ENCODE data around the gene MAP2K2. TPM values are rescaled to one million over a fixed set of nuclear protein-coding genes. Genes with fewer than 3 reads are reported as not detected.

Gene MAP2K2
- total and polyA plus RNA-seq, 2 donors (not counting 3 experiments of a cell fraction or from before 2014, with no cell fraction given) = 126 to 171 TPM

GRCh38 chr19:4046362-4046691 lies 77.6 kb downstream of the MAP2K2 start:
- intact Hi-C loops (cut with micrococcal nuclease) (no loop called here), dilution Hi-C loops (cut with MboI; ENCODE audit: extremely low pct_ligation_motif_present, low sequenced_read_pairs) (no loop called here)
- no peaks in the 10 kb centered on the region for H3K9me3 ChIP-seq (replicated peaks; ENCODE audit: control insufficient read depth, insufficient read depth, low read length)
- ChIA-PET POLR2A (no interaction called here), CTCF (no interaction called here)
- TF ChIP-seq EZH2 (IDR thresholded peaks at IDR 0.05; ENCODE audit: borderline replicate concordance, low read depth, low read length, severe bottlenecking) = no peak
- no peak for TF ChIP-seq POLR2AphosphoS5 (IDR thresholded peaks at IDR 0.05; ENCODE audit: insufficient read depth, low read depth, low read length)
- no peak for TF ChIP-seq JUN (IDR thresholded peaks at IDR 0.05; ENCODE audit: borderline replicate concordance, insufficient read depth, insufficient read length, low read depth)
- no peak for TF ChIP-seq MAX (IDR thresholded peaks at IDR 0.05; ENCODE audit: insufficient read depth, insufficient read length)
- no peak for TF ChIP-seq POLR2A (IDR thresholded peaks at IDR 0.05; ENCODE audit: low read depth, low read length)
- no peak overlapping the region for H3K27ac ChIP-seq (ENCODE audit: insufficient read depth, low read depth, low read length)
- H3K9ac ChIP-seq (replicated peaks; ENCODE audit: extremely low read depth, insufficient read depth, low read length) = no peak overlapping the region
- H3K79me2 ChIP-seq (ENCODE audit: control insufficient read depth, insufficient read depth, low read length) = peaks cover 55% of the 10 kb centered on the region
- DNase-seq (ENCODE audit: low read depth, low spot score) = no peak
- H3K4me1 ChIP-seq (ENCODE audit: control insufficient read depth, extremely low read depth, insufficient read depth, low read length) = no peaks in the 10 kb centered on the region
- peaks cover 2 to 23% of the 10 kb centered on the region in 2 experiments for H3K36me3 ChIP-seq (ENCODE audit: control insufficient read depth in 2 of 2, extremely low read depth in 1 of 2, insufficient read depth in 2 of 2, low read length in 2 of 2)
- H3K4me2 ChIP-seq (ENCODE audit: insufficient read depth, low read length) = no peak overlapping the region
- H3K9me1 ChIP-seq (replicated peaks; ENCODE audit: control insufficient read depth, extremely low read depth, insufficient read depth, low read length) = no peaks in the 10 kb centered on the region
- no peaks in the 10 kb centered on the region for H4K20me1 ChIP-seq (replicated peaks; ENCODE audit: control insufficient read depth, extremely low read depth, insufficient read depth, low read length)
- H3K4me3 ChIP-seq (replicated peaks in 1 of 3; ENCODE audit: insufficient read depth in 1 of 3, low read depth in 1 of 3, low read length in 3 of 3) = no peak overlapping the region
- H3K27me3 ChIP-seq (ENCODE audit: control insufficient read depth in 2 of 2, insufficient read depth in 2 of 2, low read length in 2 of 2) = no peaks in the 10 kb centered on the region
- no peak for FAIRE-seq
- BruUV-seq (replicated peaks) = TSS peak; percentile 28
- no peak overlapping the region for H2AFZ ChIP-seq (ENCODE audit: low read depth, low read length)

- H3K9me3 ChIP-seq (replicated peaks; ENCODE audit: control insufficient read depth, insufficient read depth, low read length) = no peaks in the 10 kb centered on the region
- no peak overlapping the region for H3K9ac ChIP-seq (replicated peaks; ENCODE audit: extremely low read depth, insufficient read depth, low read length)
- dilution Hi-C loops (cut with MboI; ENCODE audit: extremely low pct_ligation_motif_present, low sequenced_read_pairs) = no loop called here
- no peak overlapping the region for H3K4me2 ChIP-seq (ENCODE audit: insufficient read depth, low read length)
- POLR2A ChIA-PET = no interaction called here
- TF ChIP-seq GATA2 (IDR thresholded peaks at IDR 0.05; ENCODE audit: insufficient read depth, insufficient read length, low read depth, low read length) = no peak
- no peak for TF ChIP-seq CTCF (IDR thresholded peaks at IDR 0.05; ENCODE audit: extremely low read depth in 1 of 2, insufficient read depth in 1 of 2, low read depth in 1 of 2, low read length in 2 of 2)
- TF ChIP-seq MYC (IDR thresholded peaks at IDR 0.05; ENCODE audit: low read depth, low read length) = no peak
- TF ChIP-seq EZH2 (IDR thresholded peaks at IDR 0.05; ENCODE audit: borderline replicate concordance, low read depth, low read length, severe bottlenecking) = no peak
- TF ChIP-seq JUN (IDR thresholded peaks at IDR 0.05; ENCODE audit: borderline replicate concordance, insufficient read depth, insufficient read length, low read depth) = no peak
- TF ChIP-seq MAX (IDR thresholded peaks at IDR 0.05; ENCODE audit: insufficient read depth, insufficient read length) = no peak
- no peak for TF ChIP-seq POLR2A (IDR thresholded peaks at IDR 0.05; ENCODE audit: low read depth, low read length)
- no peak for TF ChIP-seq FOS (IDR thresholded peaks at IDR 0.05; ENCODE audit: borderline replicate concordance, insufficient read depth, low read length)
- TF ChIP-seq POLR2AphosphoS5 (IDR thresholded peaks at IDR 0.05; ENCODE audit: insufficient read depth, low read depth, low read length) = no peak
- intact Hi-C loops (cut with micrococcal nuclease) = no loop called here
- FAIRE-seq (no peak), DNase-seq (ENCODE audit: low read depth, low spot score) (no peak)
- BruUV-seq (replicated peaks) = no TSS peak
- H3K36me3 ChIP-seq (ENCODE audit: control insufficient read depth in 2 of 2, extremely low read depth in 1 of 2, insufficient read depth in 2 of 2, low read length in 2 of 2) = peaks cover 2 to 21% of the 10 kb centered on the region in 2 experiments
- H3K9me1 ChIP-seq (replicated peaks; ENCODE audit: control insufficient read depth, extremely low read depth, insufficient read depth, low read length) = no peaks in the 10 kb centered on the region
- H4K20me1 ChIP-seq (replicated peaks; ENCODE audit: control insufficient read depth, extremely low read depth, insufficient read depth, low read length) = no peaks in the 10 kb centered on the region
- no peak overlapping the region for H2AFZ ChIP-seq (ENCODE audit: low read depth, low read length)
- CTCF ChIA-PET = no interaction called here
- no peaks in the 10 kb centered on the region for H3K4me1 ChIP-seq (ENCODE audit: control insufficient read depth, extremely low read depth, insufficient read depth, low read length)
- no peak overlapping the region for H3K4me3 ChIP-seq (replicated peaks in 1 of 3; ENCODE audit: insufficient read depth in 1 of 3, low read depth in 1 of 3, low read length in 3 of 3)
- H3K79me2 ChIP-seq (ENCODE audit: control insufficient read depth, insufficient read depth, low read length) = peaks cover 51% of the 10 kb centered on the region
- H3K27ac ChIP-seq (ENCODE audit: insufficient read depth, low read depth, low read length) = no peak overlapping the region
- no peaks in the 10 kb centered on the region for H3K27me3 ChIP-seq (ENCODE audit: control insufficient read depth in 2 of 2, insufficient read depth in 2 of 2, low read length in 2 of 2)
Observed at GRCh38 chr19:4045597-4046361, 78.1 kb downstream of the MAP2K2 start.

Measured in endothelial cell of umbilical vein (primary cell).